GM23338 (cell line): ENCODE data around the gene PARP1. TPM values are rescaled to one million over a fixed set of nuclear protein-coding genes. Genes with fewer than 3 reads are reported as not detected.

ENCODE experiments used
- ATAC-seq: fragments of 200-7000 bp; cut with Tn5 transposase; 3 replicates; pipeline ENCODE4 v1.9.1; 2020
- DNase-seq: peaks from one replicate; pipeline ENCODE4 v3.0.0-alpha.2; 2015; ENCODE audit warnings: low spot score
- H2AFZ ChIP-seq: fragments of 200-600 bp; sonication (generic); 2 replicates; pipeline ENCODE4 v1.8.0; 2016; ENCODE audit warnings: antibody characterized with exemption, mild to moderate bottlenecking, moderate library complexity
- H3F3A ChIP-seq: fragments of 200-600 bp; sonication (generic); replicated peaks from 2 replicates; pipeline ENCODE4 v1.8.0; 2017; ENCODE audit warnings: antibody characterized with exemption, mixed run types, low read depth
- H3K27ac ChIP-seq: fragments of 200-600 bp; sonication (generic); 2 replicates; pipeline ENCODE4 v1.6.1; 2016; ENCODE audit warnings: low read depth
- H3K27me3 ChIP-seq: fragments of 200-600 bp; sonication (generic); 2 replicates; pipeline ENCODE4 v1.8.0; 2016; ENCODE audit warnings: mild to moderate bottlenecking, mixed run types, moderate library complexity; ENCODE audit not compliant: insufficient read depth
- H3K36me3 ChIP-seq: fragments of 200-600 bp; sonication (generic); 2 replicates; pipeline ENCODE4 v1.8.0; 2016; ENCODE audit warnings: mild to moderate bottlenecking; ENCODE audit not compliant: insufficient read depth
- H3K4me1 ChIP-seq: fragments of 200-600 bp; sonication (generic); 2 replicates; pipeline ENCODE4 v1.8.0; 2016; ENCODE audit warnings: mild to moderate bottlenecking, moderate library complexity; ENCODE audit not compliant: insufficient read depth
- H3K4me2 ChIP-seq: fragments of 200-600 bp; sonication (generic); 2 replicates; pipeline ENCODE4 v1.7.1; 2017; ENCODE audit warnings: mixed run types
- H3K4me3 ChIP-seq: fragments of 200-600 bp; sonication (generic); 2 replicates; pipeline ENCODE4 v1.6.1; 2016; ENCODE audit warnings: mixed run types
- H3K79me2 ChIP-seq: fragments of 200-600 bp; sonication (generic); replicated peaks from 2 replicates; pipeline ENCODE4 v1.8.0; 2017; ENCODE audit warnings: mild to moderate bottlenecking; ENCODE audit not compliant: insufficient read depth
- H3K9me2 ChIP-seq: fragments of 200-600 bp; sonication (generic); 2 replicates; pipeline ENCODE4 v1.8.0; 2017; ENCODE audit not compliant: insufficient read depth
- H4K20me1 ChIP-seq: fragments of 200-600 bp; sonication (generic); replicated peaks from 2 replicates; pipeline ENCODE4 v1.8.0; 2017; ENCODE audit warnings: mild to moderate bottlenecking; ENCODE audit not compliant: insufficient read depth
- H3K27ac Mint-ChIP-seq: 2 replicates; pipeline ENCODE4 v1.8.0; 2020; ENCODE audit warnings: inconsistent platforms, mild to moderate bottlenecking, moderate library complexity, mixed read lengths
- H3K27me3 Mint-ChIP-seq: 3 replicates; pipeline ENCODE4 v1.8.0; 2022; ENCODE audit warnings: low read depth, mild to moderate bottlenecking, moderate library complexity, mixed read lengths, inconsistent platforms; ENCODE audit not compliant: insufficient read depth, poor library complexity
- H3K36me3 Mint-ChIP-seq: 3 replicates; pipeline ENCODE4 v1.8.0; 2021; ENCODE audit warnings: low read depth, mild to moderate bottlenecking, inconsistent platforms, moderate library complexity, mixed read lengths
- H3K4me1 Mint-ChIP-seq: 3 replicates; pipeline ENCODE4 v1.8.0; 2020; ENCODE audit warnings: mild to moderate bottlenecking, inconsistent platforms, mixed read lengths
- H3K4me3 Mint-ChIP-seq: 3 replicates; pipeline ENCODE4 v1.8.0; 2021; ENCODE audit warnings: moderate library complexity, mild to moderate bottlenecking, inconsistent platforms, mixed read lengths
- H3K9me3 Mint-ChIP-seq: 3 replicates; pipeline ENCODE4 v1.8.0; 2020; ENCODE audit warnings: moderate library complexity, mild to moderate bottlenecking, inconsistent platforms, mixed read lengths
- CTCF ChIP-seq, 2 experiments: fragments of 200-600 bp in 1 of 2; sonication (generic) in 1 of 2; conservative IDR thresholded peaks; 2 replicates each; pipeline versions ENCODE4 v1.5.1 to v1.6.1; 2016 to 2017; ENCODE audit warnings: antibody characterized with exemption in 2 of 2, low read depth in 2 of 2, mild to moderate bottlenecking in 2 of 2, moderate library complexity in 1 of 2
- ETS1 ChIP-seq: IDR thresholded peaks from 2 replicates; pipeline ENCODE4 v1.6.1; 2016; ENCODE audit warnings: antibody characterized with exemption
- EZH2phosphoT487 ChIP-seq: fragments of 200-600 bp; sonication (generic); IDR thresholded peaks from one replicate; pipeline ENCODE4 v1.8.1; 2018; ENCODE audit warnings: antibody characterized with exemption; ENCODE audit not compliant: unreplicated experiment
- JUNB ChIP-seq: IDR thresholded peaks from one replicate; pipeline ENCODE4 v1.6.1; 2016; ENCODE audit warnings: antibody characterized with exemption; ENCODE audit not compliant: unreplicated experiment
- NANOG ChIP-seq: IDR thresholded peaks from 2 replicates; pipeline ENCODE4 v1.6.1; 2016; ENCODE audit warnings: antibody characterized with exemption, borderline replicate concordance
- POLR2AphosphoS5 ChIP-seq: IDR thresholded peaks from 2 replicates; pipeline ENCODE4 v1.6.1; 2016; ENCODE audit warnings: antibody characterized with exemption, low read depth
- STAT1 ChIP-seq: IDR thresholded peaks from one replicate; pipeline ENCODE4 v1.6.1; 2016; ENCODE audit warnings: antibody characterized with exemption; ENCODE audit not compliant: unreplicated experiment
- ZNF114 ChIP-seq: fragments of 250-450 bp; sonication (Bioruptor Pico); IDR thresholded peaks from 2 replicates; pipeline ENCODE4 v1.5.0; 2020; ENCODE audit warnings: mild to moderate bottlenecking, moderate library complexity
- ZNF462 ChIP-seq: fragments of 250-450 bp; sonication (Bioruptor Pico); IDR thresholded peaks from 2 replicates; pipeline ENCODE4 v1.5.0; 2020; ENCODE audit warnings: mild to moderate bottlenecking, moderate library complexity
- polyA plus RNA-seq: library from polyadenylated mRNA; unstranded; fragments of >200 nt; fragmentation: Nextera tagmentation; extraction: Ambion mirVana; gene quantifications from 2 replicates; pipeline ENCODE4 v1.2.1, GENCODE V29; 2016
- total RNA-seq: library from RNA; depleted of rRNA; stranded (reverse); fragments of >200 nt; shearing (Covaris generic); gene quantifications from 2 replicates; pipeline ENCODE4 v1.2.3, GENCODE V29; 2014

The PARP1 gene
- total and polyA plus RNA-seq, 2 experiments from 2014 or later, result 877 to 1,082 TPM

- no peaks in the 10 kb centered on the region for H3K4me1 ChIP-seq
- H3K4me3 ChIP-seq, result no peak overlapping the region
- Mint-ChIP-seq H3K27me3 (peaks cover 5% of the 10 kb centered on the region), H3K4me1 (no peaks in the 10 kb centered on the region), H3K9me3 (no peaks in the 10 kb centered on the region; the same call in 2 of the 3 replicates), H3K27ac (no peak overlapping the region), H3K4me3 (no peak overlapping the region), H3K36me3 (no peaks in the 10 kb centered on the region)
- H3K9me2 ChIP-seq, result no peaks in the 10 kb centered on the region
- ATAC-seq, result no peak
- H3F3A ChIP-seq, result no peaks in the 10 kb centered on the region
- no peak for DNase-seq
- H3K27ac ChIP-seq, result no peak overlapping the region
- no peaks in the 10 kb centered on the region for H4K20me1 ChIP-seq
- H3K79me2 ChIP-seq, result no peaks in the 10 kb centered on the region
- TF ChIP-seq STAT1, result no peak
- no peak for TF ChIP-seq JUNB
- no peak for TF ChIP-seq EZH2phosphoT487
- no peak for TF ChIP-seq CTCF (conservative IDR thresholded peaks at IDR 0.05; ENCODE audit: low read depth in 2 of 2)
- no peak for TF ChIP-seq NANOG
- TF ChIP-seq POLR2AphosphoS5, result no peak
- TF ChIP-seq ETS1, result no peak
- TF ChIP-seq ZNF462 (CRISPR knock-in tag), result no peak
- TF ChIP-seq ZNF114 (CRISPR knock-in tag), result no peak
- no peaks in the 10 kb centered on the region for H3K27me3 ChIP-seq
- no peak overlapping the region for H3K4me2 ChIP-seq
- no peak overlapping the region for H2AFZ ChIP-seq
- no peaks in the 10 kb centered on the region for H3K36me3 ChIP-seq
Measured at GRCh38 chr1:226320930-226321329, 87.0 kb downstream of the PARP1 start.
